HG02981 (cell line): Measurements from ENCODE around the gene MRPS18B.
"Not testable (repeated sequence)": the region's sequence is repeated elsewhere in the genome, so short reads cannot be mapped to it uniquely, and the experiment has no call there.

Source experiments
- ATAC-seq: cut with Tn5 transposase; IDR thresholded peaks from one replicate; pipeline ENCODE4 v1.9.1; 2021; ENCODE audit warnings: mild to moderate bottlenecking, moderate library complexity; ENCODE audit not compliant: unreplicated experiment

The MRPS18B gene

DNA sequence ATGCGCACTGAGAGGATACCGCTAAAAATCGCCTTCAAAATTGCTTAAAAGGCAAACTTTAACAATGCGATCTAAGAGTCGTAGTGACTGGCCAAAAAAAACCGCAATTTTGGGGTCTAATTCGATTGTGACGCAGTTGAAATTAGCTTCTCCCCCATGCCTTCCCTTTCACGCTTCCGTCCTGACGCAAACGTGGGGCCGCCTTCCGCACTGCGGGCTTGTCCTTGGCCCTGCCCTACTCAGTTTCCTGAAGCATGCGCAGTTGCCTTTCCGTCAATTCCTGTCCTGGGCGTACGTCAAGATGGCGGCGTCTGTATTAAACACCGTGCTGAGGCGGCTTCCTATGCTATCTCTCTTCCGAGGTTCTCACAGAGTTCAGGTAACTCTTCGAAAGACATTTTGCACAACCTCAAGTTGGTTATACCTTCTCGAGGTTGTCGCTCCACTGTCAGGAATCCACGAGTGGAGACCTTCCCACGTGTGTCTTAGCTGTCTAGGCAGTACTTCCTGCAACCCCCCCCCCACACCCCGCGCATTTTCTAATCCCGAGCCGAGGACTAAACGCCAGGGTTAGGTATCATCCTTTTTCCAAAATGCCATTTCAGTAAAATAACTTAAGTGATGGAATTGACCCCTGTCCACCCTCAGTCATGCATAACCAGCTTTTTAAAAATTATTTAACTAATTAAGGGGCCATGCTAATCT lies at the start of gene MRPS18B:
Gene MRPS18B, plus strand, starts transcription at position 276 of the 705 bp plus-strand sequence. Its CDS starts 26 bp downstream, at position 302.
- ATAC-seq: peak; percentile 79

DNA sequence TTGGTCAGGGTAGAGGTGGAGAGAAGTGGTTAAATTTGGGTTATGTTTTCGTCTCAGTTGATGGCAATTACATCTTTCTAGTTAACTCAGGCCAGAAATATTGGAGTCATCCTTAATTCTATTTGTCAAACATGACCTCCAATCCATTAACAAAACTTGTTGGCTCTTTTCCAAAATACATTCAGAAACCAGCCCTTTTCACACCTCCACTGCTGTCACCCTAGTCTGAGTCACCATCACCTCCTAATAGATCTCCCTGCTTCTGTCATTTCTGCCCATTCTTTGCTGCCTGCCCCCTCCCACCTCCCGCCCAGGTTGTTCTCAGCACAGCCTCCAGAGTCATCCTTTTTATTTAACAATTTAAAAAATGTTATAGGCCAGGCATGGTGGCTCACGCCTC lies 49.4 kb upstream of the MRPS18B start:
- no peak for ATAC-seq

DNA sequence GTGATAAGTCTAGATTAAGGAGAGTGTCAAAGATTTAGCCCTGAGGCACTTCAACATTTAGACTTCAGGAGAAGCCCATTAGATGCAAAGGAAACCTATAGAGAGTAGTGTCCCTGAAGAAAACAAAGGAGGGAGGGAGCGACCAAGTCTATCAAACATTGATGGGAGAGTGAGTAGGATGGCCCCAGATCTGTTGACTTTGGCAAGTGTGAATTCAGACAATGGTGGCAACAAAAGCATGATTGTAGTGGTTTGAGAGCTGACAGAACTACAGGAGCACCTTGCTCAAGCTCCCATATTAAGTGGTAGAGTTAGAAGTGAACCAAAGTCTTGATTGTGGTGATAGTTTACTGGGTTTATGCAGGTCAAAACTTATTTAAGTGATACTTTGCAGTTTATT lies 47.4 kb upstream of the MRPS18B start:
- no peak for ATAC-seq

DNA sequence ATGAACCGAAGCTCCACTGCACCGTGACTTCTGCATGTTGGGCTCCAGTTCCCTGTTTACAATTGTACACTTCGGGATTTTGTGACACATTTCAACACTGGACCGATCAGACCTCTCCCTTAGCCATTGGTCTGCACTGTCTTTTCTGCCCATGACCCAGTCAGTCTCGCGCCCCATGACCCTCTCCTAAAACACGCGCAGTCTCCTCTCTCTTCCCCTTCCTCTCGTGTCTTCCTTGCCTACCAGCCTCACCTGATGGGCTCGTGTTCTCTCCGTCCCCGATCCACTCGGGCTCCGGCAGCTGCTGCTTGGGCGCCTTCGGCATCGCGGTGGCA lies 46.9 kb upstream of the MRPS18B start:
- ATAC-seq: peak; percentile 12

DNA sequence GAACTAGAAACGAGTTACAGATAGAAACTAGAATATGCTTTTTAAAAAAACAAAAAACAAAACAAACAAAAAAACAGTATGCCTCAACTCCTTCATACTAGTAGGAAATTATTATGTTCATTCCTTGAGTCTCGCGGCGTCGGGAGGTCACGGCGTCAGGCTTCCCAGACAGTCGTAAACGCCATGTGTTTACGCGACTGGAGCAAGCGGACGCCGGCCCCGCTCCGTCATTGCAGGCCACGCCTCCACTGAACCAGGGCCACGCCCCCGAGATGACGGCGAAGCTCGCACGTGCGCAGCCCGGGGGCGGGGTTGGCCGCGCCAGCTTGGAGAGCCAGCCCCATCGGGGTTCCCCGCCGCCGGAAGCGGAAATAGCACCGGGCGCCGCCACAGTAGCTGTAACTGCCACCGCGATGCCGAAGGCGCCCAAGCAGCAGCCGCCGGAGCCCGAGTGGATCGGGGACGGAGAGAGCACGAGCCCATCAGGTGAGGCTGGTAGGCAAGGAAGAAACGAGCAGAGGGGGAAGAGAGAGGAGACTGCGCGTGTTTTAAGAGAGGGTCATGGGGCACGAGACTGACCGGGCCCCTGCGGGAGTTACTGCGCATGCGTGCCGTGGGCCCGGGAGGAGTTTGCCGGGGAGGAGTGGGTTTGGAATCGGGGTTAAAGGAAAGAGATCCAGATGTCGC lies 46.4 kb upstream of the MRPS18B start, which contains the start of gene ABCF1:
Gene ABCF1, plus strand, starts transcription at position 368 of the 687 bp plus-strand sequence. Its CDS starts 46 bp downstream, at position 414.
- ATAC-seq: peak; percentile 95

DNA sequence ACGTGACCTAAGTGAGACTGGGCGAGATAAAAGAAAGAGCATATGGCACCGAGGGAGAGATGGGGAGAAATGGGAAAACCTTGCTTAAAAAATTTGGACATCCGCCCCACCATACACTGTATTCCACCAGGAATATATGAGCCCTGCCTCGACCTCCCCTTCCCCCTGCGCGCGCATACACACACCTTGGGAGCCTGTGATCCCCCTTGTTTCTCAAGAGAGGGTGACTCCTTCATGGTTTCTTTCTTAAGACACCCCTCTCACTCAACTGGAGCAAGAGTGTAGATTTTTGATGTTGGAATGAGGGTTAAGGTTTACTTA lies 45.9 kb upstream of the MRPS18B start:
- ATAC-seq: no peak

DNA sequence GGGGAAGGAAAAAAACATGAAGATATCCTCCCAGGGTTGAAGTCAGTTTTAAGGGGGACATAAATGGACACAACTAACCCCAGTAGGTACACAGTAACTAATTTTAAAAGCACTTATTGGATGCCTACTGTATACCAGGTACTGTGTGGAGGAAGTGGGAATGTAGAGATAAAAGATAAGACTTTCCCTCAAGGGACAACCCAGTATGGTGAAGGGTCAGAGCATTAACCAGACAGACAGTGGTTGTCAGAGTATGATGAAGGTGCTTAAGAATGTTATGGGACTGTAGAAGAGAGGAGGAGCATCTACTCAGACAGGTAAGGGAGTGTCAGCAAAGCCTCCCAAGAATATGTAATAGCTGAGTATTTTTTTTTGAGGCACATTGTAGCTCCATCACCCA lies 45.5 kb upstream of the MRPS18B start:
- ATAC-seq: no peak

DNA sequence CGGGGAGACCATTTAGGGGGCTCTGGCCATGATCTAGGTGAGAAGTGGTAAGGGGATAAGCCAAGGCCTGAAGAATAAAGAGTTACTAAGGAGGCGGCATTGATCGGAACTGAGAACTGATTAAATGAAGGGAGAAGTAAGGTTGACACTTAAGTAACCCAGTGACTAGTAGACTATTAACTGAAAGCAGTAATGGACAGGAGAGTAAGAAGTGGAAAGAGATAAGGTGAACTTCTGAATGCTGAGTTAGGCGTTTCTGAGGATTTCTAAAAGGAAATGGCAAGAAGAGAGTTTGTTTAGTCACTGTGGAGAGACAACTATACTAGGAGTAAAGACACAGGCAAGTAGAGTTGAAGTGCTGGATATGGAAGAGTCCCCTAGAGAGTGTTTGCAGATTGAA lies 44.5 kb upstream of the MRPS18B start:
- no peak for ATAC-seq

DNA sequence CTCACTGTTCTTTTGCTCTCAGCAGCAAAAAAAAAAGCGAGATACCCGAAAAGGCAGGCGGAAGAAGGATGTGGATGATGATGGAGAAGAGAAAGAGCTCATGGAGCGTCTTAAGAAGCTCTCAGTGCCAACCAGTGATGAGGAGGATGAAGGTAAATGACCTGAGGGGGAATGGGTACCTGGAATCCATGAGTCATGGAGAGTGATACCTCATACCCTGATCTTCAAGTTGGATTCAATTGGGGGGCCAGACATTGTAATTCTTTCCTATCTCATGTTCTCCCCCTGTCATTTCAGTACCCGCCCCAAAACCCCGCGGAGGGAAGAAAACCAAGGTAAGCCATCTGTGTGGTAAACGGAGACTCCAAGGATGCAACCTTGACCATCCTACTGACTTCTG lies 39.6 kb upstream of the MRPS18B start:
- no peak for ATAC-seq

DNA sequence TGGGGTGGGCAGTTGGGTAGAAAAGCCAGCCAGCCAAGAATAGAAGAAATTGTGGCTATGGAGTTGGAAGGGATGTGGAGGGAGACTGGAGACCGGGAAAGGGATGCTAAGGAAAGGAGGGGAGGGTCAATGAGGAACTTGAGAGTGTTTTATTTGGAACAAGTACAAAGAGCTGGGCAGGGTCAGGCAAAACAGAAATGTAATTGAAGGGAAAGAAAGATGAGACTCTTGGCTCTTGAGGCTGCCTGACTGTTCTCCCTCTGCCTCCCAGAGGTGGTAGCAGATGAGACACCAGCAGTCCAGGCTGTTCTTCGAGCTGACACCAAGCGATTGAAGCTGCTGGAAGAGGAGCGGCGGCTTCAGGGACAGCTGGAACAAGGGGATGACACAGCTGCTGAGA lies 33.7 kb upstream of the MRPS18B start:
- no peak for ATAC-seq

DNA sequence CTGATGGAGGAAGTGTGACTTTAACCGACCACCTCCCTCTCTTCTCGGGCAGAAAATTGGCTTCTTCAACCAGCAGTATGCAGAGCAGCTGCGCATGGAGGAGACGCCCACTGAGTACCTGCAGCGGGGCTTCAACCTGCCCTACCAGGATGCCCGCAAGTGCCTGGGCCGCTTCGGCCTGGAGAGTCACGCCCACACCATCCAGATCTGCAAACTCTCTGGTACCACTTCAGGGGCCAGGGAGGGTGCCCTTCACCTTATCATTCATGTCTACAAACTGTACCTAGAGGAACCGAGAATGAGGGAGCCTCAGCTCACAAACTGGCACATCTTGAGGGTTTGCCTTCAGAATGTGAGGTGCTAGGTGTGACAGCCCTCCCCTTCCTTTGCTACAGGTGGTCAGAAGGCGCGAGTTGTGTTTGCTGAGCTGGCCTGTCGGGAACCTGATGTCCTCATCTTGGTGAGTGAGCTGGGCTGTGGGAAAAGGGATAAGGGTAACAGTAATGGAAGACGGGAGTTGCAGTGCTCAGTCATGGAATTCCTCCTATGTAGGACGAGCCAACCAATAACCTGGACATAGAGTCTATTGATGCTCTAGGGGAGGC lies 27.8 kb upstream of the MRPS18B start:
- ATAC-seq: no peak

DNA sequence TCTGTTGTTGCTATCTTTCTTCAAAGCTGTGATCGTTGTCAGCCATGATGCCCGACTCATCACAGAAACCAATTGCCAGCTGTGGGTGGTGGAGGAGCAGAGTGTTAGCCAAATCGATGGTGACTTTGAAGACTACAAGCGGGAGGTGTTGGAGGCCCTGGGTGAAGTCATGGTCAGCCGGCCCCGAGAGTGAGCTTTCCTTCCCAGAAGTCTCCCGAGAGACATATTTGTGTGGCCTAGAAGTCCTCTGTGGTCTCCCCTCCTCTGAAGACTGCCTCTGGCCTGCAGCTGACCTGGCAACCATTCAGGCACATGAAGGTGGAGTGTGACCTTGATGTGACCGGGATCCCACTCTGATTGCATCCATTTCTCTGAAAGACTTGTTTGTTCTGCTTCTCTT lies 27.1 kb upstream of the MRPS18B start:
- ATAC-seq: no peak

DNA sequence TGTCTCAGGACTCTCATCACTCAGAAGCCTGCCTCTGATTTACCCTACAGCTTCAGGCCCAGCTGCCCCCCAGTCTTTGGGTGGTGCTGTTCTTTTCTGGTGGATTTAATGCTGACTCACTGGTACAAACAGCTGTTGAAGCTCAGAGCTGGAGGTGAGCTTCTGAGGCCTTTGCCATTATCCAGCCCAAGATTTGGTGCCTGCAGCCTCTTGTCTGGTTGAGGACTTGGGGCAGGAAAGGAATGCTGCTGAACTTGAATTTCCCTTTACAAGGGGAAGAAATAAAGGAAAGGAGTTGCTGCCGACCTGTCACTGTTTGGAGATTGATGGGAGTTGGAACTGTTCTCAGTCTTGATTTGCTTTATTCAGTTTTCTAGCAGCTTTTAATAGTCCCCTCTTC lies 26.6 kb upstream of the MRPS18B start:
- ATAC-seq: no peak

DNA sequence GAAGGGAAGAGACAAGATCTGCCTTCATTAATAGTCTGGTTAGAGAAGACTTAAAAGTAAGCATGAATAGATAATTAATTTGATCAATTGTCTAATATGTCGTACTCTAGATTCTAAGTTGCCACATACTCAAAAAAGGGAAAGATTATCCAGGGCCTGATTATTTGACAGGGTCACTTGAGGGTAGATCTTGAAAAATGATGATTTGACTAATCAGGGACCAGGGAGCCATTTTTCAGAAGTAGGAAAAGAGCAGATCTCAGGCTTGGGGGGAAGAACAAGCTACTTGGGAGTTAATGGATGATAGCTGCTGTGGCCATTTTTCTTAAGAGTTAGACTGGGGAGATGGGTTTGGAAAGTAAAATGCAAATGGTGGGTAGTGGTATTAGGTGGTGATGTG lies 25.4 kb upstream of the MRPS18B start:
- no peak for ATAC-seq

DNA sequence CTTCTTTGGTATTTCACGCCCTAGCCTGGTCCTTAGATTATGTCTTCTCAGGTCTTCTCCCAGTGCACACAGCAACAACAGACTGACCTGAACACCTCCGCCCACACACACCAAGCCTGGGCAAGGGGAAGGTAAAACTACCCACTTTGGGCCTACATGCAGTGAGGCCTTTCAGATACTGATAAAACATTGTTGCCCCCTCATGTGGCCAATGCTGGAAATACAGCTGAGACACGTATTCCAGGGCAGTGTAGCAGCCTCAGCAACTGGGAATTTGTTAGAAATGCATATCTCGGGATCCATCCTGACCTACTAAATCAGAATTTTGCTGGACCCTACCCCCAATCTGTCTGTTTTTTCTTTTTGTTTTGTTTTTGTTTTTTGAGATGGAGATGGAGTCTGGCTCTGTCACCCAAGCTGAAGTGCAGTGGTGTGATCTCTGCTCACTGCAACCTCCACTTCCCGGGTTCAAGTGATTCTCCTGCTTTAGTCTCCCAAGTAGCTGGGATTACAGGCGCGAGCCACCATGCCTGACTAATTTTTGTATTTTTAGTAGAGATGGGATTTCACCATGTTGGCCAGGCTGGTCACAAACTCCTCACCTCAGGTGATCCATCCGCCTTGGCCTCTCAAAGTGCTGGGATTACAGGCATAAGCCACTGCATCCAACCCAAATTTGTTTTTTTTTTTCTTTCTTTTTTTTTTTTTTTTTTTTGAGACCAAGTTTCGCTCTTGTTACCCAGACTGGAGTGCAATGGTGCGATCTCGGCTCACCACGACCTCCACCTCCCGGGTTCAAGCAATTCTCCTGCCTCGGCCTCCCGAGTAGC lies 20.1 kb upstream of the MRPS18B start:
- ATAC-seq: not testable (repeated sequence)

DNA sequence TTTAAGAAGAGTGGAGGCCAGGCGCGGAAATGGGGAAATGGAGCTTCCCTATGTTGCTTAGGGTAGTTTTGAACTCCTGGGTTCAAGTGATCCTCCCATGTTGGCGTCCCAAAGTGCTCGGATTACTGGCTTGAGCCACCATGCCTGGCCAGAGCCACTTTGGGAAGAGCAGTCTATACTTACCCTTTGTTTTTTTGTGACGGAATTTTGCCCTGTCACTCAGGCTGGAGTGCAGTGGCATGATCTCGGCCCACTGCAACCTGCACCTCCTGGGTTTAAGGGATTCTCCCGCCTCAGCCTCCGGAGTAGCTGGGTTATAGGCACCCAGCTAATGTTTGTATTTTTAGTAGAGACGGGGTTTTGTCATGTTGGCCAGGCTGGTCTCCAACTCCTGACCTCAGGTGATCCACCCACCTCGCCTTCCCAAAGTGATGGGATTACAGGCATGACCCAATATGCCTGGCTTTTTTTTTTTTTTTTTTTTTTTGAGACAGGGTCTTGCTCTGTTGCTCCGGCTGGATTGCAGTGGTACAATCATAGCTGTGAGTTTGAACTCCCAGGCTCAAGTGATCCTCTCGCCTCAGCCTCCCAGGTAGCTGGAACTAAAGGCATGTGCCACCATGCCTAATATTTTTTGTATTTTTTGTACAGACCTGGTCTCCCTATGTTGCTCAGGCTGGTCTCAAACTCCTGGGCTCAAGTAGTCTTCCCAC lies 18.6 kb upstream of the MRPS18B start:
- ATAC-seq: no peak

DNA sequence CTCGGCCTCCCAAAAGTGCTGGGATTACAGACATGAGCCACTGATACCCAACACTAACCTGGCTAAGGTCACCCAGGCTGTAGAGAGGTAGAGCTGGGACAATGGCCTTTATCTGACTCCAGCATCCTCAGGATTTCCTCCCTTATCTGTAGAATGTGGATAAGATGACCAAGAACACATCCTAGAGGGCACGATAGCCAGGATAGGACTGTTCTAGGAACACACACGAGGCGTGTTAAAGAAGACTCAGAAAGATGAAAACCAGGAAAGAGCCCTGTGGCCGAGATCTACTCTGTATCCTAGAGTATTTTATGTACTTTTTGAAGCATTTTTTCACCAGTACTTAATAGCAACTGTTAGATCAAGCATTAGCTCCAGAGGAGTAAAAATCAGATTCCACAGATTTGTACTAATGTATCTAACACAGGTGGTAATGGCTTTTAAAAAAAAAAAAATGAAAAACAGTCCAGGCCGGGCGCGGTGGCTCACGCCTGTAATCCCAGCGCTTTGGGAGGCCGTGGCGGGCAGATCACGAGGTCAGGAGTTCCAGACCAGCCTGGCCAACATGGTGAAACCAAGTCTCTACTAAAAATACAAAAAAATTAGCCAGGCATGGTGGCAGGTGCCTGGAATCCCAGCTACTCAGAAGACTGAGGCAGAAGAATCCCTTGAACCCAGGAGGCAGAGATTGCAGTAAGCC lies 17.9 kb upstream of the MRPS18B start:
- ATAC-seq: no peak

DNA sequence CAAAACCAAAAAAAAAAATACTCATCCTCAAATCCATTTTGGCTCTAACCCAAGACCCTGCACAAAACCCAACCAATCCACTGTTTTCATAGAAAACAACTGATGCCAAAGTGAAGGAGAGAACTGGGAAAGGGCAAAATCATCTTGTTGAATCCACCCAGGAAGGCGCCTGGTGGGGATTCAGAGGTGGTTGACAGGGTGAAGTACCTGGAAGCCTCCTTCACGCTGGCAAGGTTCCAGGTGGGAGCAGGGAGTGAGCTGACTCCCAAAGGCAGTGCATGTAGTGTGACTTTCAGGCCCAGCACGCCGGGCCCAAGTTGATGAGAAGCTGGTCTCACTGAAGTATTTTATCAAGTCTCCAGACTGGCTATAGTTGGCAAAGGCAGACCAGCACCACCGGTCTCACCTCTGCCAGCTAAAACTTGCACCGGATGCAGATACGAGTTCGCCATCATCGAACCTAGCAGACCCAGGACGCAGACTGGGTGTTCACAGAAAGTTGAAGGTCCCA lies 17.1 kb upstream of the MRPS18B start:
- ATAC-seq: no peak

DNA sequence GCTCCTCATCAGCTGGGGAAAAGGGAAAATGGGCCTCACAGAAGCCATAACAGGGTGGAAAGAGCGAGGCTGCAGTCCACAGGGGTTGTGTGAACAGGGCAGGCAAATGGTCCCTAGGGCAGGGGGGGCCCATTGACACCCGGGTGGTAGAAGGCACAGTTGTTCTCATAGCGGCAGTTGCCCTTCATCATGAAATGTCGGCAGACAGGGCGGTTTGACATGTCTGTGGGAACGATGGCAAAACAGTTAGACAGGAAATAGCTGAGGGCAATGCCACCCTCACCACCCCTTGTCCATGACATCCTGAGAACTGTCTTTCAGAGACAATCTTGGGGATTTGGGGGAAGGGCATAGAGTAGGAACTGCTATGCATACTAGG lies 16.2 kb upstream of the MRPS18B start:
- no peak for ATAC-seq
